Measurements from ENCODE around the gene AWAT2.

AWAT2 gene

DNA sequence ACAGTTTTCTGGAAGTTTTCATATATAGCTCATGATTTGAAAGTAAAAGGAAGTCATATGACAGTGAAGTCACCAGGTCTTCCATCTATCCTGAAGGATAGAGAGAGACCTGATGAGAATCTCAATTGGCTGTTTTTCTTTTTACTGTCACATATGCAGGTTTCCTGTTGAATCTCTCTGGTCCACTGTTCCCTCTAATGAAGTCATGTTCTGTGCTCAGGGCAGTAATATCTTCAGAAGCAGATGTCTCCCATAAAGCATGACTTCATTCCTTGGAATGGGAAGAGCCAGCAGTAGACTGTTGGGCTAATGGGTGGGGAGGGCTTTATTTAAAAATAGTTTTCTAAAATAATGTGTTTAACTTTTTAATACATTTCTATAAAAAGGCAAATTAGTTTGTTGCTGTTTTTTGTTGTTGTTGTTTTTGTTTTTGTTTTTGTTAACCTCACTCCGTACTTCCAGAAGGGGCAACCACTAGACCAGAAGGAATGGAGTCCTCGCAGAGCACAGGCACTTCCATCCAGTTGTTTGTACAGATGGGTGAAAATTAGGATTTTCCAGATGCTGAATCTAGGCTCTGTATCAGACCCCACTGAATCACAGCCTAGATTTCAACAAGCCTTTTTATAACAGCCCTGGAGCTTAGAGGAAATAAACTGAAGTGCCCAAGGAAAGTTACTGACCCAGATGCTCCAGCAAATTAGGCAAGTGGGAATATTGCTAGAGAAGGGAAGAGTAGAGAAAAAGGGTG is 54.2 kb downstream of the AWAT2 start:
- DNase-seq, result no peak

DNA sequence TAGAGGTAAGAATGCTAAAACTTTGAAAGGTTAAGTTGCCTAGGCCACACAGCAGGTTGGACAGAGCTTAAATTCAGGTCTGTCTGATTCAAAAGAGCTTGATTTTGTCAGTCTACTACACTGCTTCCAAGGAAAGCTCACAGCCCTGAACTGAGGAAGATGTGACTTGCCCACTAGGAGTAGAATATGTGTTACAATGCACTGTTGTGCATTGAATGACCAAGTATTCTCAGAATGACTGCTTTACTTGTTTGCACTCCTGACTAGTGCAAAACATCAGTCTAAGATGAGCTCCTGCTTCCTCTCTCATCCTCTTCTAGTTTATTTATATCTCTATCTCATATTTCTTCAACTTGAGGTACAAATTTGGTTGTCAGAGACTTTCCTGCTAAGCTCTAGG is 56.2 kb downstream of the AWAT2 start:
- DNase-seq, result no peak

DNA sequence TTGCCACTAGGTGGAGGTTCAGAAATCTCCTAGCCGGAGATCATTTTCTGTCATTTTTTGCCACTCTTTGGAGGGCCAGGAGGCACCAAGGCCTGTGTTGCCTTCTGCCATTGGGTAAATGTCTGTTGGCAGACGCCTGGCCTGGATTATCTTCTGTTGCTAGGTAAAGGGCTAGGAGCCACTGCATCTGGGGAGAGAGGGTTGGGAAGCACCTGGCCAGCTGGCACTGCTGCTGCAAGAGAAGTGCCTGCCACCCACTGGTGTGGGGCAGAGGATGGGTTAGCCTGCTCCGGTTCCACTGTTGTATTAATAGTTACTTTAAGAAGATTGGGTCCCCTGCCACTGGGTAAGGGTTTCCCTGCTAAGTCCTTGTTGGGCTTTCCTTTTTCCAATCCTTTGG is 58.1 kb downstream of the AWAT2 start:
- DNase-seq, result no peak

Data from CD4-positive, alpha-beta T cell treated with Interleukin-12 subunit alpha and Interleukin-12 subunit beta, for 1 hour (primary cell).